Measurements from ENCODE around the gene CDYL2.

DNA sequence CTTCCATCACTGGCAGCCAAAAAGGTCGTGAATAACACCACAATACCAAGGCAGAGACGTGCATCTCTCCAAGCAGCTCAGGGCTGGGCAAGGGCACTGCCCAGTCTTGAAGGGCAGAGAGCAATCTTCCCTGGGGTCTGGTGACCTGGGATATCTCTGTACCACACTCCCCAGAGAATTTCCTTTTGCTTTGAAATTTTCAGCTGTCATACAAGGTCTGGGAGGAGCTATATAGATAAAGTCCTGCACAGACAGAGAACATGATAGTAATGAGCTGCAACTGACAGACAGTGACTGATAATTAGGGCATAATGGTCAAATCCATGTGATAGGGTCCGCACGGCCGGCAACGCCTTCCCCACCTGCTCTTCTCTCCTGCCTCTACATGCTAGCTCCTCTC is 195.5 kb downstream of the CDYL2 start:
- TF ChIP-seq, protein P1, sequence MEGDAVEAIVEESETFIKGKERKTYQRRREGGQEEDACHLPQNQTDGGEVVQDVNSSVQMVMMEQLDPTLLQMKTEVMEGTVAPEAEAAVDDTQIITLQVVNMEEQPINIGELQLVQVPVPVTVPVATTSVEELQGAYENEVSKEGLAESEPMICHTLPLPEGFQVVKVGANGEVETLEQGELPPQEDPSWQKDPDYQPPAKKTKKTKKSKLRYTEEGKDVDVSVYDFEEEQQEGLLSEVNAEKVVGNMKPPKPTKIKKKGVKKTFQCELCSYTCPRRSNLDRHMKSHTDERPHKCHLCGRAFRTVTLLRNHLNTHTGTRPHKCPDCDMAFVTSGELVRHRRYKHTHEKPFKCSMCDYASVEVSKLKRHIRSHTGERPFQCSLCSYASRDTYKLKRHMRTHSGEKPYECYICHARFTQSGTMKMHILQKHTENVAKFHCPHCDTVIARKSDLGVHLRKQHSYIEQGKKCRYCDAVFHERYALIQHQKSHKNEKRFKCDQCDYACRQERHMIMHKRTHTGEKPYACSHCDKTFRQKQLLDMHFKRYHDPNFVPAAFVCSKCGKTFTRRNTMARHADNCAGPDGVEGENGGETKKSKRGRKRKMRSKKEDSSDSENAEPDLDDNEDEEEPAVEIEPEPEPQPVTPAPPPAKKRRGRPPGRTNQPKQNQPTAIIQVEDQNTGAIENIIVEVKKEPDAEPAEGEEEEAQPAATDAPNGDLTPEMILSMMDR (IDR thresholded peaks at IDR 0.05) = no peak
- no peak for TF ChIP-seq POLR2A (IDR thresholded peaks at IDR 0.05)
